Peyer's patch (tissue), 4 donors: Measurements from ENCODE around the gene HACD3. TPM values are rescaled to one million over a fixed set of nuclear protein-coding genes. Genes with fewer than 3 reads are reported as not detected.

ENCODE experiments used
- DNase-seq, 3 donors: peaks; one replicate each; pipeline ENCODE4 v3.0.0-alpha.2; 2017 to 2019
- H3K27ac ChIP-seq, 4 donors: fragments of 200-600 bp; sonication (generic); one replicate each; pipeline ENCODE4 v1.5.1; 2016 to 2019
- H3K27me3 ChIP-seq, 2 donors: fragments of 200-600 bp; sonication (generic); one replicate each; pipeline ENCODE4 v1.5.1; 2019
- H3K36me3 ChIP-seq, 3 donors: fragments of 200-600 bp; sonication (generic); one replicate each; pipeline ENCODE4 v1.5.1; 2016 to 2019
- H3K4me1 ChIP-seq, 4 donors: fragments of 200-600 bp; sonication (generic); one replicate each; pipeline ENCODE4 v1.5.1; 2016 to 2019
- H3K4me3 ChIP-seq, 4 donors: fragments of 200-600 bp; sonication (generic); 1 replicate in 3 of 4; 2 replicates in 1 of 4; pipeline ENCODE4 v1.5.1; 2016 to 2019; ENCODE audit warnings: mild to moderate bottlenecking in 1 of 4
- H3K9me3 ChIP-seq, 4 donors: fragments of 200-600 bp; sonication (generic); one replicate each; pipeline ENCODE4 v1.5.1; 2016 to 2019; ENCODE audit warnings: mild to moderate bottlenecking in 1 of 4
- CTCF ChIP-seq, 6 experiments: fragments of 450-650 bp in 4 of 6; fragments of 200-600 bp in 2 of 6; sonication (generic) in 1 of 6; IDR thresholded peaks; one replicate each; pipeline ENCODE4 v1.5.1; 2017 to 2019; ENCODE audit warnings: antibody characterized with exemption in 6 of 6, mild to moderate bottlenecking in 3 of 6, moderate library complexity in 1 of 6
- POLR2A ChIP-seq, 2 donors: fragments of 450-650 bp; IDR thresholded peaks; one replicate each; pipeline ENCODE4 v1.5.1; 2017; ENCODE audit warnings: antibody characterized with exemption in 2 of 2, mild to moderate bottlenecking in 2 of 2, moderate library complexity in 2 of 2
- total RNA-seq, 4 donors: library from RNA; depleted of rRNA; stranded (reverse); fragments of >200 nt; gene quantifications; one replicate each; pipeline ENCODE4 v1.1.0, GENCODE V29; 2016

HACD3 gene
- total RNA-seq, 4 donors from 2014 or later = 22.3 to 36.5 (median 26.8) TPM

- TF ChIP-seq POLR2A (IDR thresholded peaks at IDR 0.05) (no peak), CTCF (IDR thresholded peaks at IDR 0.05) (no peak)
- no peaks in the 10 kb centered on the region for H3K4me1 ChIP-seq
- no peak overlapping the region for H3K4me3 ChIP-seq
- no peaks in the 10 kb centered on the region for H3K27me3 ChIP-seq
- no peak for DNase-seq
- no peaks in the 10 kb centered on the region for H3K36me3 ChIP-seq
- H3K27ac ChIP-seq = no peak overlapping the region
- no peaks in the 10 kb centered on the region for H3K9me3 ChIP-seq
Observed at GRCh38 chr15:65524226-65524625, 6.0 kb upstream of the HACD3 start.

- H3K4me1 ChIP-seq = peaks cover 0 to 5% (median 0%) of the 10 kb centered on the region in 4 donors
- no peak for DNase-seq
- TF ChIP-seq CTCF (IDR thresholded peaks at IDR 0.05) (no peak), POLR2A (IDR thresholded peaks at IDR 0.05) (no peak)
- H3K27ac ChIP-seq = no peak overlapping the region
- no peaks in the 10 kb centered on the region for H3K36me3 ChIP-seq
- H3K4me3 ChIP-seq = no peak overlapping the region
- no peaks in the 10 kb centered on the region for H3K9me3 ChIP-seq
- no peaks in the 10 kb centered on the region for H3K27me3 ChIP-seq
Observed at GRCh38 chr15:65525622-65526021, 4.6 kb upstream of the HACD3 start.

GRCh38 chr15:65528461-65529060 lies 1.7 kb upstream of the HACD3 start:
- H3K36me3 ChIP-seq = no peaks in the 10 kb centered on the region
- H3K4me1 ChIP-seq = peaks cover 0 to 31% (median 0%) of the 10 kb centered on the region in 4 donors
- no peaks in the 10 kb centered on the region for H3K27me3 ChIP-seq
- H3K27ac ChIP-seq = no peak overlapping the region
- no peak overlapping the region for H3K4me3 ChIP-seq
- TF ChIP-seq CTCF (IDR thresholded peaks at IDR 0.05) (no peak), POLR2A (IDR thresholded peaks at IDR 0.05) (no peak)
- H3K9me3 ChIP-seq = no peaks in the 10 kb centered on the region
- no peak for DNase-seq

DNA sequence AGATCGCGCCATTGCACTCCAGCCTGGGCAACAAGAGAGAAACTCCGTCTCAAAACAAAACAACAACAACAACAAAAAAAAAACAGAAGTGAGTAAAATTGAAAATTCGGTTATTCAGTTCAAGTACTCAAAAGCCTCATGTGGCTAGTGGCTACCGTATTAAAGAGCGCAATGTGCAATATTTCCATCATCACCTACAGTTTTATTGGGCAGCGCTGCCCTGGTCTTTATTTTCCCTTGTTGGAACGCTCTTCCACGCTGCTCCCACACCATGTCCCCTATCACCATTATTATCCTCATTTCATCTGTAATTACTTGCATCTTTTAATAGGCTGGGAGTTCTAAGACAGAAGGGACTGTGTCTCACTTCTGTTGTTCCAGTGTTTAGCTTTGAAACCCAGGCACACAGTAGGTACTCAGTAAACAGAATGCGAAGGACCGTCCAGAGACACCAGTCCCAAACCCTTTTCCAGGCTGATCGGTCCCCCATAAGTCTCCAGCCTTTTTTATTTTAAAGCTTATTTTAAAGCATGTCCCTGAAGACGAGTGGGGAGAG lies 423 bp upstream of the HACD3 start:
- Histone ChIP-seq H3K27ac (peak overlapping the region; percentile 37 to 81 (median 58)), H3K27me3 (no peaks in the 10 kb centered on the region), H3K9me3 (no peaks in the 10 kb centered on the region), H3K4me1 (peaks cover 0 to 31% (median 0%) of the 10 kb centered on the region in 4 donors), H3K36me3 (no peaks in the 10 kb centered on the region), H3K4me3 (peak overlapping the region; percentile 61 to 95 (median 70))
- no peak for DNase-seq
- TF ChIP-seq CTCF (IDR thresholded peaks at IDR 0.05) (no peak), POLR2A (IDR thresholded peaks at IDR 0.05) (no peak)

GRCh38 chr15:65532738-65533051 lies 2.4 kb downstream of the HACD3 start:
- no peak for TF ChIP-seq CTCF (IDR thresholded peaks at IDR 0.05)
- no peak for TF ChIP-seq POLR2A (IDR thresholded peaks at IDR 0.05)
- Histone ChIP-seq H3K9me3 (no peaks in the 10 kb centered on the region), H3K27ac (peak overlapping the region in 1 of 4 donors; percentile 67), H3K4me3 (no peak overlapping the region), H3K36me3 (no peaks in the 10 kb centered on the region), H3K27me3 (no peaks in the 10 kb centered on the region), H3K4me1 (peaks cover 0 to 31% (median 0%) of the 10 kb centered on the region in 4 donors)
- DNase-seq = no peak
